H1 (cell line): Measurements from ENCODE around the gene ZNF462. TPM values are rescaled to one million over a fixed set of nuclear protein-coding genes. Genes with fewer than 3 reads are reported as not detected.

Experiments
- CTCF ChIA-PET: fragments of 300-600 bp; sonication (Branson Sonifier 250); formaldehyde crosslinking; loops from one replicate; lab custom pipeline; 2021; ENCODE audit not compliant: partially characterized antibody; lab: Charles Lee
- POLR2A ChIA-PET: fragments of 300-600 bp; sonication (Branson Sonifier 250); formaldehyde crosslinking; loops from one replicate; lab custom pipeline; 2021; ENCODE audit warnings: inconsistent platforms; ENCODE audit not compliant: partially characterized antibody; lab: Charles Lee
- DNase-seq, 2 experiments: peaks; one replicate each; pipeline versions ENCODE4 v3.0.0 to v3.0.0-alpha.2; 2010 to 2022; ENCODE audit warnings: low spot score in 2 of 2, low read depth in 1 of 2, mixed read lengths in 1 of 2
- FAIRE-seq: peaks from 2 replicates; lab custom pipeline; 2011; peaks lifted over from hg19 to GRCh38; lab: Jason Lieb, UNC
- H2AFZ ChIP-seq: 2 replicates; pipeline ENCODE4 v1.8.1; 2012; ENCODE audit warnings: low read length, inconsistent platforms
- H2AK5ac ChIP-seq: 2 replicates; pipeline ENCODE4 v1.6.1; 2013; ENCODE audit warnings: low read depth, low read length
- H2BK120ac ChIP-seq: replicated peaks from 2 replicates; pipeline ENCODE3; 2013; ENCODE audit warnings: low read depth, low read length, inconsistent platforms
- H2BK12ac ChIP-seq: 2 replicates; pipeline ENCODE4 v1.6.1; 2013; ENCODE audit warnings: low read depth, low read length
- H2BK15ac ChIP-seq: 2 replicates; pipeline ENCODE4 v1.6.1; 2013; ENCODE audit warnings: low read length
- H2BK20ac ChIP-seq: 2 replicates; pipeline ENCODE4 v1.6.1; 2013; ENCODE audit warnings: low read length
- H2BK5ac ChIP-seq: 2 replicates; pipeline ENCODE4 v1.6.1; 2013; ENCODE audit warnings: low read depth, low read length
- H3K14ac ChIP-seq: 2 replicates; pipeline ENCODE4 v1.6.1; 2013; ENCODE audit warnings: inconsistent platforms; ENCODE audit not compliant: insufficient read length
- H3K18ac ChIP-seq: 2 replicates; pipeline ENCODE4 v1.6.1; 2013; ENCODE audit warnings: low read length; ENCODE audit errors: extremely low read depth
- H3K23ac ChIP-seq: 2 replicates; pipeline ENCODE4 v1.6.1; 2013; ENCODE audit warnings: inconsistent platforms; ENCODE audit not compliant: insufficient read length
- H3K23me2 ChIP-seq: 2 replicates; pipeline ENCODE4 v1.6.1; 2013; ENCODE audit warnings: low read depth, low read length
- H3K27ac ChIP-seq: 2 replicates; pipeline ENCODE4 v1.6.1; 2011; ENCODE audit warnings: low read depth, low read length, inconsistent platforms
- H3K27me3 ChIP-seq, 4 experiments: replicated peaks in 1 of 4; 1 replicate in 1 of 4; 2 replicates in 3 of 4; pipeline versions ENCODE4 v1.6.1 to v1.8.1; 2011 to 2013; ENCODE audit warnings: low read length in 3 of 4, mild to moderate bottlenecking in 3 of 4, inconsistent platforms in 2 of 4, mixed read lengths in 2 of 4, moderate library complexity in 1 of 4; ENCODE audit not compliant: control insufficient read depth in 3 of 4, insufficient read depth in 3 of 4; ENCODE audit errors: extremely low read depth in 1 of 4
- H3K36me3 ChIP-seq, 4 experiments: 2 replicates each; pipeline versions ENCODE4 v1.6.1 to v1.8.1; 2011 to 2013; ENCODE audit warnings: mild to moderate bottlenecking in 4 of 4, low read length in 3 of 4, moderate library complexity in 2 of 4, control low read depth in 1 of 4, inconsistent platforms in 1 of 4; ENCODE audit not compliant: insufficient read depth in 4 of 4, control insufficient read depth in 2 of 4
- H3K4ac ChIP-seq: replicated peaks from 2 replicates; pipeline ENCODE3; 2013; ENCODE audit warnings: low read length, low read depth, mixed read lengths, inconsistent platforms; ENCODE audit not compliant: insufficient read length
- H3K4me1 ChIP-seq, 4 experiments: replicated peaks in 1 of 4; 1 replicate in 1 of 4; 2 replicates in 3 of 4; pipeline versions ENCODE4 v1.6.1 to v1.8.1; 2011 to 2013; ENCODE audit warnings: low read length in 3 of 4, inconsistent platforms in 2 of 4, mixed read lengths in 1 of 4; ENCODE audit not compliant: insufficient read depth in 4 of 4, control insufficient read depth in 3 of 4
- H3K4me2 ChIP-seq, 2 experiments: 2 replicates each; pipeline versions ENCODE4 v1.6.1 to v1.8.1; 2011 to 2013; ENCODE audit warnings: low read depth in 2 of 2, low read length in 2 of 2, control low read depth in 1 of 2, inconsistent platforms in 1 of 2, mild to moderate bottlenecking in 1 of 2; ENCODE audit not compliant: insufficient read depth in 1 of 2
- H3K4me3 ChIP-seq, 4 experiments: fragments of 200-600, 300-600 bp in 1 of 4; sonication (generic), shearing (Covaris generic), sonication (Bioruptor Twin) in 1 of 4; 2 replicates each; pipeline versions ENCODE4 v1.5.1 to v1.8.1; 2011 to 2016; ENCODE audit warnings: low read length in 4 of 4, low read depth in 3 of 4, control low read depth in 2 of 4, inconsistent platforms in 2 of 4, mild to moderate bottlenecking in 2 of 4, mixed read lengths in 1 of 4, moderate library complexity in 1 of 4; ENCODE audit not compliant: insufficient read depth in 2 of 4; ENCODE audit errors: extremely low read depth in 1 of 4
- H3K56ac ChIP-seq: replicated peaks from 2 replicates; pipeline ENCODE3; 2013; ENCODE audit warnings: low read depth, mild to moderate bottlenecking, mixed read lengths, low read length, inconsistent platforms; ENCODE audit not compliant: insufficient read length
- H3K79me1 ChIP-seq: 2 replicates; pipeline ENCODE4 v1.6.1; 2013; ENCODE audit warnings: low read depth, low read length, control low read depth
- H3K79me2 ChIP-seq, 2 experiments: 2 replicates each; pipeline versions ENCODE4 v1.6.1 to v1.8.1; 2012 to 2013; ENCODE audit warnings: low read length in 2 of 2, mild to moderate bottlenecking in 2 of 2, inconsistent platforms in 1 of 2; ENCODE audit not compliant: insufficient read depth in 2 of 2, control insufficient read depth in 1 of 2
- H3K9ac ChIP-seq, 4 experiments: replicated peaks in 1 of 4; 1 replicate in 1 of 4; 2 replicates in 3 of 4; pipeline versions ENCODE4 v1.6.1 to v1.8.1; 2011 to 2013; ENCODE audit warnings: low read depth in 3 of 4, low read length in 3 of 4, control low read depth in 2 of 4, mild to moderate bottlenecking in 2 of 4, moderate library complexity in 2 of 4, inconsistent platforms in 1 of 4; ENCODE audit errors: extremely low read depth in 1 of 4
- H3K9me3 ChIP-seq, 2 experiments: 2 replicates each; pipeline versions ENCODE4 v1.6.1 to v1.8.1; 2012 to 2013; ENCODE audit warnings: mild to moderate bottlenecking in 2 of 2, moderate library complexity in 2 of 2, control low read depth in 1 of 2, inconsistent platforms in 1 of 2, low read depth in 1 of 2, low read length in 1 of 2, mixed read lengths in 1 of 2; ENCODE audit not compliant: insufficient read depth in 2 of 2
- H4K20me1 ChIP-seq, 2 experiments: replicated peaks in 1 of 2; 2 replicates each; pipeline versions ENCODE3 to v1.8.1; 2011 to 2013; ENCODE audit warnings: inconsistent platforms in 2 of 2, low read length in 2 of 2, mild to moderate bottlenecking in 1 of 2; ENCODE audit not compliant: insufficient read depth in 2 of 2, control insufficient read depth in 1 of 2
- H4K5ac ChIP-seq: 2 replicates; pipeline ENCODE4 v1.6.1; 2013; ENCODE audit warnings: low read length, low read depth, mixed read lengths, inconsistent platforms; ENCODE audit not compliant: insufficient read length
- H4K8ac ChIP-seq: 2 replicates; pipeline ENCODE4 v1.8.0; 2013; ENCODE audit warnings: mild to moderate bottlenecking, moderate library complexity, low read length, inconsistent platforms; ENCODE audit not compliant: insufficient read depth; ENCODE audit errors: extremely low read depth
- H4K91ac ChIP-seq: replicated peaks from 2 replicates; pipeline ENCODE3; 2013; ENCODE audit warnings: low read length, mixed read lengths, inconsistent platforms; ENCODE audit not compliant: insufficient read length
- CBX5 ChIP-seq: fragments of 300-800, 300-1000 bp; sonication (generic); IDR thresholded peaks from 2 replicates; pipeline ENCODE4 v1.7.1; 2016; ENCODE audit warnings: antibody characterized with exemption, low read length, low read depth
- KDM1A ChIP-seq: fragments of 200-600, 300-600 bp; sonication (generic); IDR thresholded peaks from 2 replicates; pipeline ENCODE4 v1.7.1; 2016; ENCODE audit warnings: mild to moderate bottlenecking, low read length, borderline replicate concordance
- RBBP5 ChIP-seq: IDR thresholded peaks from 2 replicates; pipeline ENCODE4 v1.7.1; 2012; ENCODE audit warnings: low read depth, mild to moderate bottlenecking, inconsistent platforms, low read length, moderate library complexity, borderline replicate concordance
- polyA plus RNA-seq, 7 experiments: library from polyadenylated mRNA; depleted of rRNA in 3 of 7; stranded (reverse) in 5 of 7; unstranded in 2 of 7; fragments of >200 nt in 5 of 7; fragments of 200-250 nt in 2 of 7; gene quantifications; 1 replicate in 5 of 7; 2 replicates in 1 of 7; 4 replicates in 1 of 7; pipeline versions ENCODE4 v1.2.1 to v1.2.3, GENCODE V29; 2011 to 2013; ENCODE audit warnings: missing spikeins in 2 of 7, mixed read lengths in 2 of 7
- total RNA-seq: library from RNA; stranded (reverse); fragmentation: NEBNext Ultra II Directional; extraction: Animal tissue kit (Norgen Biotek cat#: 25700); gene quantifications from 2 replicates; pipeline ENCODE4 v1.2.1, GENCODE V29; 2021

ZNF462 gene
- total and polyA plus RNA-seq, 2 of the 8 experiments (the other 6 are each of a cell fraction or from before 2014, with no cell fraction given) = 30.0 to 163 TPM

- H3K27ac ChIP-seq = no peak overlapping the region
- H2BK120ac ChIP-seq = no peak overlapping the region
- no peak overlapping the region for H4K91ac ChIP-seq
- H2BK20ac ChIP-seq = no peak overlapping the region
- CTCF ChIA-PET = interaction anchor here (0.6 kb wide), 1 partner anchor 10 kb away, joined by 3 read pairs; no protein-coding TSS in a partner anchor
- no peaks in the 10 kb centered on the region for H3K79me2 ChIP-seq
- DNase-seq = no peak
- no peak overlapping the region for H3K18ac ChIP-seq
- H3K4me1 ChIP-seq = no peaks in the 10 kb centered on the region
- TF ChIP-seq CBX5 (no peak), RBBP5 (no peak), KDM1A (peak; percentile 51; the same call in 1 of the 2 replicates)
- TF ChIP-seq, all 59 proteins: peak for 1
- Histone ChIP-seq H3K9ac (no peak overlapping the region), H2AK5ac (no peak overlapping the region), H4K8ac (no peak overlapping the region), H3K4ac (no peak overlapping the region), H3K4me3 (no peak overlapping the region), H3K4me2 (no peak overlapping the region), H4K5ac (no peak overlapping the region), H3K36me3 (no peaks in the 10 kb centered on the region), H4K20me1 (no peaks in the 10 kb centered on the region), H3K14ac (no peak overlapping the region), H2BK15ac (no peak overlapping the region), H3K79me1 (no peaks in the 10 kb centered on the region), H2BK12ac (no peak overlapping the region), H3K56ac (no peak overlapping the region), H2BK5ac (no peak overlapping the region), H3K23me2 (no peaks in the 10 kb centered on the region; the same call in 1 of the 2 replicates), H3K9me3 (peaks cover 2 to 3% of the 10 kb centered on the region in 2 experiments; a peak in 1 of 4 replicates), H3K27me3 (no peaks in the 10 kb centered on the region), H2AFZ (no peak overlapping the region), H3K23ac (no peak overlapping the region)
- POLR2A ChIA-PET = no interaction called here
- no peak for FAIRE-seq
Observed at GRCh38 chr9:106834888-106835287, 28.1 kb upstream of the ZNF462 start.
